ENCODE results near the gene PNPLA3.

- TF ChIP-seq CTCF (IDR thresholded peaks at IDR 0.05) (peak; percentile 18 to 39 (median 26)), POLR2A (IDR thresholded peaks at IDR 0.05) (peak; percentile 98)
Measured at GRCh38 chr22:43923631-43924464, at the start of gene PNPLA3.
